Muscle layer of colon (tissue), 2 donors: ENCODE results near the gene SIL1.

Source experiments
- H3K27ac ChIP-seq: one replicate; pipeline ENCODE4 v1.7.0; 2013; ENCODE audit warnings: low read depth, mild to moderate bottlenecking, low read length, moderate library complexity
- H3K27me3 ChIP-seq, 2 donors: one replicate each; pipeline ENCODE4 v1.7.0; 2013; ENCODE audit warnings: low read length in 2 of 2, mild to moderate bottlenecking in 2 of 2; ENCODE audit not compliant: insufficient read depth in 2 of 2, control insufficient read depth in 1 of 2
- H3K36me3 ChIP-seq: one replicate; pipeline ENCODE4 v1.7.0; 2013; ENCODE audit warnings: mild to moderate bottlenecking, low read length; ENCODE audit not compliant: insufficient read depth
- H3K4me1 ChIP-seq: one replicate; pipeline ENCODE4 v1.7.0; 2013; ENCODE audit warnings: mild to moderate bottlenecking, low read length; ENCODE audit not compliant: insufficient read depth
- H3K4me3 ChIP-seq, 2 donors: one replicate each; pipeline ENCODE4 v1.7.0; 2013; ENCODE audit warnings: low read length in 2 of 2, low read depth in 1 of 2, mild to moderate bottlenecking in 1 of 2, moderate library complexity in 1 of 2
- H3K9ac ChIP-seq: one replicate; pipeline ENCODE4 v1.7.0; 2013; ENCODE audit warnings: low read length
- H3K9me3 ChIP-seq: one replicate; pipeline ENCODE4 v1.7.0; 2013; ENCODE audit warnings: mild to moderate bottlenecking, low read length
- donor health status: abdominal sarcoma.
- donor health status: Adenocarcinoma of cecum.

SIL1 gene

DNA sequence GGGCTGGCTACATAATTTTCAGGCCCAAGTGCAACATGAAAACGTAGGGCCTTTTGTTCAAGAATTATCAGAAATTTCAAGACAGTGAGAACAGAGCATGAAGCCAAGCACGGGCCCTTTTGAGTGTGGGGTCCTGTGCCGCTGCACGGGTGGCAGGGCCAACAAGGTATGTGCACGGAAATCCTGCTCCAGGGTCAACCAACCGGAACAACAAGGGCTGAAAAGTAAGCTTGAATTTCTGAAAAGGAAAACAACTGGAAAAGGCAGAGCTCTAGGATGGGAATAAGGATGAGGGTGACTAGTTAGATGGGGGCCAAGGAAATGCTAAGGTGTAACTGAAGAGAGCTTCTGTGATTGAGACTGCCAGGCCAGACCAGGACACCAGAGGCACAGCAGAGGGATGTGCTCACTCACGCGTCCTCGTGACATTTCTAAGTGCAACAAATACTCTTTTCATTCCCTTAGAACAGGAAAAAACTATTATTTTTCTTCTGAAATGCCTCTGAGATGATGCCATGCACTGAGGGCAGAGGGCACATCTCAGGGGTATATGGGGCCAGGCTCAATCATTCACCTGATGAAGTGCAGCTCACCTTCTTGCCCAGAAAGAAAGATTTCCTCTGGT is 242.4 kb downstream of the SIL1 start:
- no peak overlapping the region for H3K9ac ChIP-seq
- H3K27ac ChIP-seq, result no peak overlapping the region
- H3K9me3 ChIP-seq, result no peaks in the 10 kb centered on the region
- H3K4me1 ChIP-seq, result peaks cover 40% of the 10 kb centered on the region
- no peaks in the 10 kb centered on the region for H3K27me3 ChIP-seq
- no peak overlapping the region for H3K4me3 ChIP-seq
- H3K36me3 ChIP-seq, result no peaks in the 10 kb centered on the region

DNA sequence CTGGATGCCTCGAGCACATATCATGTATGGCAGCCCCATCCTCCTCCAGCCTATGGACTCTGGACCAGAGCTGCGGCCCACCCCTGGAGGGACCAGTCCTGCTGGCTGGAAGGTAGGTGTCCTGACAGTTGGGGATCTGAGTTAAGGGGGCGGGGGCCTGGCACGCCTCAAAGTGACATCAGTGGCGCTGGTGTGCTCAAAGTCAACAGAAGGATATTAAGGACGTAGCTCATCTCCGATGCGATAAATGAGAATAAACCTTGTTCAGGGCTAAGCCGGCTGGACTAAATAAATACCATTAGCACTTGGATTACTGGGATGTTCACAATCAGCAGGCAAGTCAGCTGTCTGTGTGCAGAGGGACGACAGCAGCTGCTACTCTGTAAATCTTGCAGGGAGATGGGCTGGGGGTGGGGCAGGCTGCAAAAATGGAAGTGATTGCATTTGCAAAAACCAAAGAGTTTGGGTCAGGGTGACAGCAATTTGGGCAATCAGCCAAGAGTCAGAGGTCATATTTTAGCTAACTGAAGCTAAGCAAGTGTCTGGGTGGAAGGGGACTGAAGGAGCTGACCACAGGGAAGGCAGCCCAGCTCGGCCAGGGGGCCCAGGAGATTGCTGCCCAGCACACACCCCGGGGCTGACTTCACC is 243.0 kb downstream of the SIL1 start:
- Histone ChIP-seq H3K27me3 (no peaks in the 10 kb centered on the region), H3K36me3 (no peaks in the 10 kb centered on the region), H3K27ac (peak overlapping the region; percentile 15), H3K4me3 (no peak overlapping the region), H3K4me1 (peaks cover 40% of the 10 kb centered on the region), H3K9ac (no peak overlapping the region), H3K9me3 (no peaks in the 10 kb centered on the region)

DNA sequence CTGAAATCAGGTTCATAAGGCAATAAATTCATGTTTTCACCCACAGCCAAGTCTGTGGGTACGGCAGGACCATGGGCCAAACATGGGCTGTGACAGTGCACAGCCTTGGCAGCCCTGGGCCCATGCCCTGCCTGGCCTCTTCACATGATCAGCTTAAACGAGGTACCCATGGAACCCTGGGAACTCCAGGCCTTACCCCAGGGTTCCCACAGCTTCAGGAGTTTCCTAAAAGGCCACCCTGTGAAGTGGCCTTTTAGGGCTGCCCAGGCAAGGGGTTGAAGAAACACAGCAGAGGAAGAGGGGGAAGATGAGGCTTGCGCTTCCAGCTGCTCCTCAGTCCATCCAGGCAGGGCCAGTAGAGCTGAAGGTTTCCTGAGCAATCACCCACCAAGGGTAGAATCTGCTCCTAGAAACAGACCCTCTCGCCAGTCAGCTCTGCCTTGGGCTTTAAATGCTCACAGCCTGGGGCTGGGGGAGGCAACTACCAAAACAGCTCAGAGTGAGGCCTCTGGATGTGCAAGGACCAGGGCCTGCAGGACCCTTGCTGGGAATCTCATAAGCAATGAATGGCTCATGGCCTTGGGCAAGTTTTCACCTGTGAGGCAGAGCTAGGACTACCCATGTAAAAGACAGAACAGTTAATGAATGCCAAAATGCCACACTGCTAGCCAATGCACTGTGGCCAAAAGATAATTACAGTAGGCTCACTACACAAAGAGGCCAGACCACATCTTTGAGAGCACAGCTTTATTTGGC is 243.7 kb downstream of the SIL1 start:
- Histone ChIP-seq H3K9me3 (no peaks in the 10 kb centered on the region), H3K27ac (peak overlapping the region; percentile 72), H3K4me3 (no peak overlapping the region), H3K27me3 (no peaks in the 10 kb centered on the region), H3K4me1 (peaks cover 40% of the 10 kb centered on the region), H3K36me3 (no peaks in the 10 kb centered on the region), H3K9ac (no peak overlapping the region)

DNA sequence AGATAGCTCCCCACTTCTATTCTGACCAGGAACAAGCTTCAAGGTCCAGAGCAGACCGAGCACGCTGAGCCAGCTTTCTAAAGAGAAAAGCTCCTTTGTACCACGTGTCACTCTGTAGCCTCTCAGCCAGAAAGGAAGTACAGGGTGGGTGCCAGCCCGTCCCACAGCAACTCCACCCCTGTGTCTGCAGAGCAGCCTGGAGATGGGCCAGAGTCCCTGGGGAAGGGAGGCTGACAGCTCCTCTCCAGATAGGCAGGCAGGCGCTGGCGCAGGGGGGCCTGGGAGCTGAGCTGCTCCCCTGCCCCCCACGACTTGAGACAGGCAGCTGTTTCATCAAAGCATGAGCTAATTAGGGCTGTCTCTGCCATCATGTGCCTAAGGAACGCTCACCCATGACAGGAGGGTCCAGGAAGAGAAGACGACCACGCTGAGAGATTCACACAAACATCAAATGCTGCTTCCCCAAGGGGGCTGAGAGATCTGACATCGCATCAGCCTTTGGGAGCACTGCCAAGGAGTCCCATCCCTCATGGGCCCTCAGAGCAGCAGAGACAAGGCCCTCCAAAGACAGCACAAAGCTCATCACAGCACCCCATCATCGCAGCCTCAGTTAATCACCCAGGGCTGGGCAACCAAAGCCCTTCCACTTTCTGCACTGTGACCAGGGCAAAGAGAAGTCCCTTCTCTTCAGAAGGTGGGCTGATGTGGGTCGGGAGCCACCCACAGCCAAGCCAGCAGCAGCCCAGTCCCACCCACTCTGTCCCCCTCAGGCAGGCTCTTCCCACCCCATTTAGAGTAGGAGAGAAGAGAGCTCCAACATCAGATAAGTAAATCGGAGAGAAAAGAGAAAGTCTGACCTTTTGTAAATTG is 244.5 kb downstream of the SIL1 start:
- H3K4me1 ChIP-seq, result peaks cover 40% of the 10 kb centered on the region
- peak overlapping the region in 1 of 2 donors; percentile 46 for H3K4me3 ChIP-seq
- no peaks in the 10 kb centered on the region for H3K9me3 ChIP-seq
- H3K27ac ChIP-seq, result peak overlapping the region; percentile 72
- no peak overlapping the region for H3K9ac ChIP-seq
- H3K36me3 ChIP-seq, result no peaks in the 10 kb centered on the region
- no peaks in the 10 kb centered on the region for H3K27me3 ChIP-seq

DNA sequence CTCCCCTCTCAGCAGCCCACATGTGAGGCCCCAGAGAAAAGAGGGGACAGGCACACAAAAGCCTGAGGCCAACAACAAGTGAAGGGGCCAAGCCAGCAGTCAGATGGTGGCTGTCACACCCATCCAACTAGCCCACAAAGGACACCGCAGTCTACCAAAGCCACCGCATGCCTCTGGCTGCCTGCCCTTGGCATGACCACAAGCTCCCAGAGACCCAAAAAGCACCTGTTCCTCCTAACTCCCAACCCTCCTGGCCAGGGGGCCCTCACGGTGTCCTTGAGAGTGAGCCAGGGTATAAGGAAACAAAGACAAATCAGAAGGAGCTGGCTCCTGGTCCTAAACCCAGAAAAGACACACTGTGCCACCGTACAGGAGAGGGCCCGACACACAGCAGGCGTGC is 245.2 kb downstream of the SIL1 start:
- Histone ChIP-seq H3K4me1 (peaks cover 40% of the 10 kb centered on the region), H3K9me3 (no peaks in the 10 kb centered on the region), H3K27me3 (no peaks in the 10 kb centered on the region), H3K4me3 (peak overlapping the region in 1 of 2 donors; percentile 46), H3K9ac (no peak overlapping the region), H3K36me3 (no peaks in the 10 kb centered on the region), H3K27ac (peak overlapping the region; percentile 72)

DNA sequence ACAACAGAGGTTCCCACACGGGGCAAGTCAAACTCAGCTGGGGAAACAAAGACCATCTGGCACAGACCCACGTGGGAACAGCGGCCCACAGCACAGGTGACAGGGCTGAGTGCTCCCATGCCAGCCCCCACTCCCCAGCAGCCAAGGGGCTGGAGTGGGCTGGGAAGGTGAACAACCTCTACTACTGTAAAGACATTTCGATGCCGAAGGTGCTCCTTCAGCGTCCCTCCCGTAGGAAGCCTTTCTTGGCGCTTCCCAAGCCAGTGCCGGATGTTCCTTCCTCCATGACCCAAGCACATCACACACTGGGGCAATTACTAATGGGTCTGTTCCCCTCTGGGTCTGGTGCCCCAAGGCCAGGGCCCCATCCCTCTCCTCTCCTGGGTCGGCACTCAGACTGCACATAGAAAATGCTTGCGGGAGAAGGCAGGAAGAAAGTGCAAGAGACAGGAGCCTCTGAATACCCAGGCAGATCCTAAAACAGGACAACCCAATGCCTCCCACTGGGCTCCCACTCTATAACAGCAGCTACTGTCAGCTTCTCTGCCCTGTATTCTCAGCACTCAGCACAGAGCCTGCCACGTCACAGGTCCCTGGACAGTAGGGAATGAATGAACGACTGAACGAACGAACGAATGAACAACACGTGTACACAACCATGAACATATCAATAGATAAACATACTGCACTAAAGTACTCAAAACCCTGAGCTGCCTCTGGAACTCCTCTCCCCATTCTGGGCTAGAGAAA is 246.0 kb downstream of the SIL1 start:
- peaks cover 40% of the 10 kb centered on the region for H3K4me1 ChIP-seq
- peak overlapping the region; percentile 72 for H3K27ac ChIP-seq
- no peaks in the 10 kb centered on the region for H3K36me3 ChIP-seq
- no peak overlapping the region for H3K9ac ChIP-seq
- no peak overlapping the region for H3K4me3 ChIP-seq
- H3K27me3 ChIP-seq, result no peaks in the 10 kb centered on the region
- no peaks in the 10 kb centered on the region for H3K9me3 ChIP-seq

DNA sequence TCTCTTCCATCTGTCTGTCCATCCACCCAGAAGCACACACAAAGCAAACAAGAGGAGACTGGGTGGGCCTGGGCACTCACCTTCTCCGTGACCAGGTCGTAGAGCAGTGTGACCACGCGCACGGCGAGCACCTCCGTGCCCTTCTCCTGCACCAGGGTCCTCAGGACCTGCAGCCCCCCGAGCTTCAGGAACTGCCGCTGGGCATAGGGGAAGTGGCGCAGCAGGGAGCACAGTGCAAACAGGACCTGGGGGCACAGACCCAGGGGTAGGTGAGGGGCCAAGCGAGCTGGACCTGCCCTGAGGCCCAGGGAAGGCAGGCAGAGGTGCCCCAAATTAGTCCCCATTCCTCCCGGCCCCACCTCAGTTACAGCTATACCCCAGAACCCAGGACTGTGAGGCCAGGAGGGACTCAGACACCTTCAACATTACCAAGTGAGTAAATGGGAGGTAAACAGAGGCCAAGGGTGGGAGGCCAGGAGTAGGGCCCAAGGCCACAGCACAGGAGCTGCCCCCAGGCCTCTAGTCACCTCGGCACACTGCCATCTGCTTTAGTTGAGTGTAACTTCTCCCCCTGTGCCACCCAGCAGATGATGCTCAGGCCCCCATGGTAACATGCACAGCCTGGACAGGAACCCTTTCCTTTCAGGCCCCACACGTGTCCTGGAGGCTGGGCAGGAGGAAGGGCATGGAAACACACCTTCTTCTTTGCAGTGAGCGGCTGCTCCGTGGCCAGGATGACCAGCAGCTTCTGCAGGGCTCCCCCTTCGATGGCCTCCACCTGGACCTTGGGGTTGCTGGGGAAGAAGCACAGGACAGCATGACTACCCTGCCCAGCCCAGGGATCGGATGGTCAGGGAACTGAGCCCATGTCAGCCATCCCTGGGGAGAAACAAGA is 246.8 kb downstream of the SIL1 start:
- no peaks in the 10 kb centered on the region for H3K27me3 ChIP-seq
- H3K36me3 ChIP-seq, result peaks cover 8% of the 10 kb centered on the region
- no peak overlapping the region for H3K27ac ChIP-seq
- peaks cover 40% of the 10 kb centered on the region for H3K4me1 ChIP-seq
- no peak overlapping the region for H3K9ac ChIP-seq
- H3K9me3 ChIP-seq, result no peaks in the 10 kb centered on the region
- H3K4me3 ChIP-seq, result no peak overlapping the region

DNA sequence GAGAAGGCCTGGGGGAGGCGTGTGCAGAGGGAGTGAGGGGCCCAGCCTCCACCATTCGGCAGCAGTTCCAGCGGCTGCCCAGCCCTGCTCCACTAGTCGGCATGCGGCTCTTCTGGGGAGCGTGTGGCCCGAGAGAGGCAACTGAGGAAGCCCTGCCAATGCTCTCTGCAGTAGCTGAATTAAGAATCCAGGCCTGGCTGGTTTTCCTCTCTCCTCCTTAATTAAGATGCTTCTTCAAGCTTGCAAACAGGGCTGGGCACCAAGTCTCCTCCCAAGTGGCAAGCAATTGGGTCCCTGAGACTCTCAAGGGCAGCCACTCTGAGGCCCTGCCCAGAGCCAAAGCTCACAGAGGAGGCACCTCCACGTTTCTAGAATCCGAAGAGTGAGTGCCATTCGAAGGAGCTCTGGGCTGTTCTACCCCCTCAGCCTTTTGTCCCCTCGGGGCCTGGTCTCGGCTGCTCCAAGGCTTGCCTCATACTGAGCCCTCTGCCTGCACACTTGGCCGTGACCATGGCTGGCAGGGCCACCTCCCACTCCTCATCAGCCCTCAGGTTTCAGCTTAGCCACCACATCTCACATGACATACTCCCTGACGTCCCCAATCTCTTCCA is 247.6 kb downstream of the SIL1 start:
- Histone ChIP-seq H3K4me1 (peaks cover 36% of the 10 kb centered on the region), H3K4me3 (no peak overlapping the region), H3K9me3 (no peaks in the 10 kb centered on the region), H3K27ac (no peak overlapping the region), H3K27me3 (no peaks in the 10 kb centered on the region), H3K36me3 (peaks cover 9% of the 10 kb centered on the region), H3K9ac (no peak overlapping the region)

DNA sequence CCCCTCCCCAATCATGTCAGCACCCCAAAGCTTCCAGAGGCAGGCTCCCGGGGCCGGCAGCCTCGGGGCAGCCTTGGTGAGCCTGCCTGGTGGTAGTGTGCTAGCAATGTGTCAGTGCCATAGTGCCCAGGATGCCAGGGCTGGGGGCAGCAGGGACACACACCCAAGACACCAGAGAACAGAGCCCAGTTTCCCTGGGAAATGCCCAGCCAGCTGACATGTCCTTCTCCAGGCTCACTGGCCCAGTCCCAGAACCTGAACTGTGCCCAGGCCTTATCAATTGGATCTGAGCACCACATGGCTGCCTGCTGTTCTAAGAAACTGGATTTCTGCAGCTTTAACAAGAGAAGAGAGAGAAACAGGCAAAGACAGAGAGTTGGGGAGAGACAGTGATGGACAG is 248.2 kb downstream of the SIL1 start:
- Histone ChIP-seq H3K9ac (no peak overlapping the region), H3K36me3 (peaks cover 9% of the 10 kb centered on the region), H3K4me1 (peaks cover 30% of the 10 kb centered on the region), H3K27ac (no peak overlapping the region), H3K4me3 (no peak overlapping the region), H3K9me3 (no peaks in the 10 kb centered on the region), H3K27me3 (no peaks in the 10 kb centered on the region)

DNA sequence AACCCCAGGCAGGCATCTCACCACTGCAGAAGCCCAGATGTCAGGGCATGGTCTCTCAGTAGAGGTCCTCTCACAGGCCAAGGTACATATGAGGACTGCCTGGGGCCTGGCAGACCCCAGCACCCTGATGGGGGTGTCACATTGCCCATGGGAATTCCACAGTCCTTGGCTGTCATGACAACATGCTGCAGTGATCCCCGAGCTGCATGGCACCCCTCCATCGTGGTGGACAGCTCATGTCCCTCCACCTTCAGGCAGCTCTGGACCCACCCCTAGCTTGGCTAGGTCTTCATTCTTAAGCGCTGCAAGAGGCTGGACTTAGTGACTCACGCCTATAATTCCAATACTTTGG is 249.0 kb downstream of the SIL1 start:
- Histone ChIP-seq H3K4me3 (no peak overlapping the region), H3K27ac (no peak overlapping the region), H3K4me1 (peaks cover 22% of the 10 kb centered on the region), H3K36me3 (peaks cover 9% of the 10 kb centered on the region), H3K9me3 (no peaks in the 10 kb centered on the region), H3K9ac (no peak overlapping the region), H3K27me3 (no peaks in the 10 kb centered on the region)
